Stimulated activated CD4-positive, alpha-beta T cell treated with anti-CD3 and anti-CD28 coated beads, Interleukin-2, amount 100 ng/mL, for 48 hours (primary cell): ENCODE measurements around the gene AXIN1.
"Not testable (repeated sequence)": the region's sequence is repeated elsewhere in the genome, so short reads cannot be mapped to it uniquely, and the experiment has no call there.

ENCODE experiments used
- DNase-seq, 2 donors: peaks; one replicate each; pipeline ENCODE4 v3.0.0-alpha.2; 2020

AXIN1 gene, protein sequence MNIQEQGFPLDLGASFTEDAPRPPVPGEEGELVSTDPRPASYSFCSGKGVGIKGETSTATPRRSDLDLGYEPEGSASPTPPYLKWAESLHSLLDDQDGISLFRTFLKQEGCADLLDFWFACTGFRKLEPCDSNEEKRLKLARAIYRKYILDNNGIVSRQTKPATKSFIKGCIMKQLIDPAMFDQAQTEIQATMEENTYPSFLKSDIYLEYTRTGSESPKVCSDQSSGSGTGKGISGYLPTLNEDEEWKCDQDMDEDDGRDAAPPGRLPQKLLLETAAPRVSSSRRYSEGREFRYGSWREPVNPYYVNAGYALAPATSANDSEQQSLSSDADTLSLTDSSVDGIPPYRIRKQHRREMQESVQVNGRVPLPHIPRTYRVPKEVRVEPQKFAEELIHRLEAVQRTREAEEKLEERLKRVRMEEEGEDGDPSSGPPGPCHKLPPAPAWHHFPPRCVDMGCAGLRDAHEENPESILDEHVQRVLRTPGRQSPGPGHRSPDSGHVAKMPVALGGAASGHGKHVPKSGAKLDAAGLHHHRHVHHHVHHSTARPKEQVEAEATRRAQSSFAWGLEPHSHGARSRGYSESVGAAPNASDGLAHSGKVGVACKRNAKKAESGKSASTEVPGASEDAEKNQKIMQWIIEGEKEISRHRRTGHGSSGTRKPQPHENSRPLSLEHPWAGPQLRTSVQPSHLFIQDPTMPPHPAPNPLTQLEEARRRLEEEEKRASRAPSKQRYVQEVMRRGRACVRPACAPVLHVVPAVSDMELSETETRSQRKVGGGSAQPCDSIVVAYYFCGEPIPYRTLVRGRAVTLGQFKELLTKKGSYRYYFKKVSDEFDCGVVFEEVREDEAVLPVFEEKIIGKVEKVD

DNA sequence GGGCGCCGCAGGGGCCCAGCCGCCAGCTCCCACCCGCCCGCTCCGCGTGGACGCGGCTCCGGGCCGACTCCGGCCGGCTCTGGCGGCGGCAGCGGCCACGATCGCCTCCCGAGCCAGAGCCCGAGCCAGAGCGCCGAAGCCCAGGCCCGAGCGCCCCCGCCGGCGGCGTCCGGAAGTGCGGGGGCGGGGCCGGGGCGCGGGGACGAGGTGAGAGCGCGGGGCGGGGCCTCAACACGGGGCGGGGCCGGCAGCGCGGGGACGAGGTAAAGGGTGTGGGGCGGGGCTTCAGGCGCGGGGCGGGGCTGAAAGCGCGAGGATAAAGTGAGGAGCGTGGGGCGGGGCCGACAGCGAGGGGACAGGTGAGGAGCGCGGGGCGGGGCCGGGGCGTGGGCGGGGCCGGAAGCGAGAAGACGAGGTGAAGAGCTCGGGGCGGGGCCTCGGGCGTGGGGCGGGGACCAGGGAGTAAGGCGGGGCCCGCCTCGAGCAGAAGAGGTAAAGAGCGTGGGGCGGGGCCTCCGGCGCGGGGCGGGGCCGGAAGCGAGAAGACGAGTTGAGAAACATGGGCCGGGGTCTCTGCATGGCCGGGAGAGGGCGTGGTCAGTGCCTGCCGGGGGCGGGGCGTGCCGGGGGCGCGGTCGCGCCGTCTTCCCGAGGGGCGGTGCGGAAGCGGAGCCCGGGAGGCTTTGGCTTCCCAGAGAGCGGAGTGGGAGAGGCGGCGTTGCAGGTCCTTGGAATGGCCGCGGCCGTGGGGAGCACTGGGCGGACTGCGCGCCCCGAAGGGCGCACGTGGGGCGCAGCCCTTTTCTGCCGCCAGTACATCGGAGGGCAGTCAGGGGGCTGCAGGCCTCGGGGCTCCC lies at the start of gene AXIN1:
Gene AXIN1, minus strand, starts transcription at position 177 of the 857 bp plus-strand sequence. CDS start 5,698 bp downstream, outside the sequence.
- peak; percentile 100 for DNase-seq

DNA sequence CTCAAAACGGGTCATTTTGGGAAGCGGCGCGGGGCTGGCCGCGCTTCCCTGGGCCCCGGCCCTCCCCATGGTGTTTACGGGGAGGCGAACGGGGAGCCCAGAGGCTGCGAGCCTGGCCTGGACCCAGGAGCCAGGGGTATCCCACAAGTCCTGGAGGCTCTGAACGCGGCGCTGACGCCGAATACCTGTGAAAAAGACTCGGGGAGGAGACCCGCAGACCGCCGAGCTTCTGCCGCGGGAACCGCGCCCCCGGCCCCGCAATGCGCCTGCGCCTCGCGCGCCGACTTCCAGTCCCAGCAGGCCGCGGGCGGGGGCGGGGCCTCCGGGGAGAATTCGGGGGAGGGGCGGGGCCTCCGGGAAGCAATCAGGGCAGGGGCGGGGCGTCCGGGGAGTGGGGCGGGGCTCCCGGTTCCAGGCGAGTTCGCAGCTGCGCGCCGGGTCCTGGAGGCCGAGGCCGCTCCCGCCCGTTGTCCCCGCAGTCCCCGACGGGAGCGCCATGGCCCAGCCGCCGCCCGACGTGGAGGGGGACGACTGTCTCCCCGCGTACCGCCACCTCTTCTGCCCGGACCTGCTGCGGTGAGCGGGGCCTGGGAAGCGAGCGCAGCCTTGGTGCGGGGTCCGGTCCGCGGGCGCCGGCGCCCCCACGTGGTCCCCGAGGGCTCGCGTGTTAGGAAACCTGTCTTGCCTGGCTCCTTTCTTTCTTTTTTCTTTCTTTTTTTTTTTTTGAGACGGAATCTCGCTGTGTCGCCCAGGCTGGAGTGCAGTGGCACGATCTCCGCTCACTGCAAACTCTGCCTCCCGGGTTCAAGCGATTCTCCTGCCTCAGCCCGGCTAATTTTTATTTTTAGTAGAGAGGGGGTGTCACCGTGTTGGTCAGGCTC lies 49.2 kb upstream of the AXIN1 start, which contains the start of gene DECR2:
Gene DECR2, plus strand, starts transcription at position 418 of the 881 bp plus-strand sequence. Its CDS starts 79 bp downstream, at position 497.
- peak; percentile 99 to 100 for DNase-seq

DNA sequence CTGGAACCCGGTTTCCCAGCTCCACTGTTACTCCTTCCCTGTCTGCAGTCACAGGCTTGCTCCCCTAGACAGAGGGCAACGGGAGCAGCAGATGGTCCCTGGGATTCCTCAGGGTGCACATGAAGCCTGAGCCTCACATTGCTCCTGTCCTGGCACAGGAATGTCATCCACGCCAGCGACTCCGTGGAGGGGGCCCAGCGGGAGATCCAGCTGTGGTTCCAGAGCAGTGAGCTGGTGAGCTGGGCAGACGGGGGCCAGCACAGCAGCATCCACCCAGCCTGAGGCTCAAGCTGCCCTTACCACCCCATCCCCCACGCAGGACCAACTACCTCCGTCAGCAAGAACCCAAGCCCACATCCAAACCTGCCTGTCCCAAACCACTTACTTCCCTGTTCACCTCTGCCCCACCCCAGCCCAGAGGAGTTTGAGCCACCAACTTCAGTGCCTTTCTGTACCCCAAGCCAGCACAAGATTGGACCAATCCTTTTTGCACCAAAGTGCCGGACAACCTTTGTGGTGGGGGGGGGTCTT lies 47.6 kb upstream of the AXIN1 start:
- DNase-seq = no peak

DNA sequence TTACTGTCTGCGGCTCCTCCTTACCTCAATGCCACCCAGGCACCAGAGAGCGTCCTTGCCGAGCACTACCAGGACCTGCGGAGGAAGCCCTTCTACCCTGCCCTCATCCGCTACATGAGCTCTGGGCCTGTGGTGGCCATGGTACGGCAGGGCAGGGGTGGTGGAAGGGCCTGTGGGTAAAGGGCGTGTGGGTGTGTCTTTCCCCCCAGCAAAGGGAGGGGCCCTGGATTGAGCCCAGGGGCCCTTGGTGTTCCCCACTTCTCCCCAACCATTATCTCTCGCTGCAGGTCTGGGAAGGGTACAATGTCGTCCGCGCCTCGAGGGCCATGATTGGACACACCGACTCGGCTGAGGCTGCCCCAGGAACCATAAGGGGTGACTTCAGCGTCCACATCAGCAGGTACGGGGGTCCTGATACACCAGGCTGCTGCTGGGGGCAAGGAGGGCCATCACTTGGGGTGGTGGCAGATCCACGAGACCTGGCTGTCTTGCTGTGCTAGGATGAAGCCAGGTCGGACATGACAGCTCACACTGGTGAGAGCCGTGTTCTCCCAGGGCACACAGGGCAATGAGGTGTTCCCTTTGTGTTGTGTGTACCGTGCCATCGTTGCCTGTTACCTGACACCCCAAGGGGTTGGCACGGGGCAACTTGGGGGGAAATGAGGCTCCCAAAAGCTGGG lies 47.0 kb upstream of the AXIN1 start:
- no peak for DNase-seq

DNA sequence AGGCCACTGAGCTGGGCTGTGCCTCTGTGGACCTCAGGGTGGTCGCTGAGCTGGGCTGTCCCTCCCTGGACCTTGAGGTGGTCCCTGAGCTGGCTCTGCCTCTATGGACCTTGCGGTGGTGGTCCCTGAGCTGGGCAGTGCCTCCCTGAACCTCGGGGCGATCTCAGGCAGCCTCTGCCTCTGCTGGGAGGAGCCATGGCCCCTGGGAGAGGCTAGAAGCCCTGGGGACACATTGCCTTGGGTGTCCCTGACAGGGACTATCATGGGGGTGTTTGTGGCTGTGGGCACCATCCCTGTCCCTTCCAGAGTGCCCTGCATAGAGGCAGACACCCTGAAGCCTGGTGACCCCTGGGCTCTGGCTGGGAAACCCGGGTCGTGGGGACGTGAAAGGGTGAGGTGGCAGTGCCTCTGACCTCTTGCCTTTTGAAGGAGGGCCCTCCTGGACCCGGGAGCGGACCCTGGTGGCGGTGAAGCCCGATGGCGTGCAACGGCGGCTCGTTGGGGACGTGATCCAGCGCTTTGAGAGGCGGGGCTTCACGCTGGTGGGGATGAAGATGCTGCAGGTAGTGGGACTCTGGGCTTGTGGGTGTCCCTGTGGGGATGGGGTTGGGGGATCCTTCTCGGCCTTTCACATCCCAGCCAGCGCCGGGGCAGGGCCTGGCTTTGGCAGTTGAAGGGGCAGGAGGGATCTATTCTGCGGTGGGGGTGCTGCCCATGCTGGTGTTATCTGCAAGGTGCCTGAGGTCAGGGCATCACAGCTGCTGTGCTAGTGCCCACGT lies 46.2 kb upstream of the AXIN1 start:
- no peak for DNase-seq

DNA sequence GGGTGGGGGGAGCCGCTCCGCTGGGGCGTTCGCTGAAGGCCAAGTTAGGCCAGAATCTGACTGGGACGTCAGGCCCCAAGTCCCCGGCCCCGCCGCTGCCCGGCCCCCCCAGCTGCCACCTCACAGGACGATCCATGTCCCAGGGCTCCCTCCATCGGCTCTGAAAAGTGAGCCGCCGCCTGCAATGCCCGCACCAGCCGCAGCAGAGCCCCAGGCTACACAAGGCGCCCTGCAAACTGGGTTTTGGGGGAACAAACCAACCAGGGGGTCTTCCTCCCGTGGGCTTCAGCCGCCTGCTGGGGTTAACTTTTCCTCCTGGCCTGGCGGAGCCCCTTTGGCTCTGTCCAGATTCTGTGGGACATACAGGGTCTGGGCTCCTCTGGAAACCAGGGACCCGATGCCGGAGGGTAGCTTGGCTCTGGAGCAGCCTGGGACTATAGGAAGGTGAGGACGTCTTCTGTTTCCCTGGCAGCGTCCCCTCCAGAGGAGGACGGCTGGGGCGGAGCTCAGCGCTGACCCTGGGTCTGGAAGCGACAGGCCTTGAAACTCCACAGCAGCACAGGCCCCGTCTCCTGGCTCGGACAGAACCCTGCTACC lies 45.3 kb upstream of the AXIN1 start:
- no peak for DNase-seq

DNA sequence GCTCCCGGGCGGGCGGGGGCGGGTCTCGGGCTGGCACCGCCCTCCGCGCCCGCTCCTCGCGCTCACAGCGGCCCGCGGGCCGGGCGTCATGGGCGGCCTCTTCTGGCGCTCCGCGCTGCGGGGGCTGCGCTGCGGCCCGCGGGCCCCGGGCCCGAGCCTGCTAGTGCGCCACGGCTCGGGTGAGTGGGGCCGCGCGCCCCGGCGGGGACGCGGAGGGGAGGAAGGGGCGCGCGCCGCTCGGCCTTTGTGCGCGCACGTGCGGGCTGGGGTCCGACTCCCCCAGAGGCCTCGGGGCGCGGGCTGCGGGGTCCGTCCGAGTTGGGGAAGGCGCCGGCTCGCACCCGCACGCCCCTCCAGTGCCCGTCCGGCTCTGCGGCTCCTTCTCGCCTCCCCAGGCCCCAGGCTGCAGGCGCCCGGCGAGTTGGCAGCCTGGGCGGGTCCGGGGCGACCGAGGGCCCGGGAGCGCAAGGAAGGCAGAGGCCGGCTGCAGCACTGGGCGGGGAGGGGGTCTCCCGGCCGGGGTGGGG lies 44.7 kb upstream of the AXIN1 start, which contains the start of gene NME4:
Gene NME4, plus strand, starts transcription at position 65 of the 527 bp plus-strand sequence. Its CDS starts 24 bp downstream, at position 89.
- DNase-seq = no peak

DNA sequence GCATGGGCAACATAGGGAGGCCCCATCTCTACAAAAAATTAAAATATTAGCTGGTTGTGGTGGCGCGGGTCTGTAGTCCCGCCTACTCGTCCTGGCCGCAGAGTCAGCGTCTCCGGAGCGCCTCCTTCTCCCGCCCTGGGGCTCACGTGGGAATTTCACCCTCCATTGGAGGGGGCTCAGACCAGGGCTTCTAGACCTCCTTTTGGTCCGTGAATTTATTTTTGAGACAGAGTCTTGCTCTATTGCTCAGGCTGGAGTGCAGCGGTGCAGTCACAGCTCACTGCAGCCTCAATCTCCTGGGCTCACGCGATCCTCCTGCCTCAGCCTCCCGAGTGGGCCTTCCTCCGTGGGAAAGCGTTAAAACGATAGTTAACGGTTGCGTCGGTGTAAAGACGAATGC lies 44.1 kb upstream of the AXIN1 start:
- no peak for DNase-seq

DNA sequence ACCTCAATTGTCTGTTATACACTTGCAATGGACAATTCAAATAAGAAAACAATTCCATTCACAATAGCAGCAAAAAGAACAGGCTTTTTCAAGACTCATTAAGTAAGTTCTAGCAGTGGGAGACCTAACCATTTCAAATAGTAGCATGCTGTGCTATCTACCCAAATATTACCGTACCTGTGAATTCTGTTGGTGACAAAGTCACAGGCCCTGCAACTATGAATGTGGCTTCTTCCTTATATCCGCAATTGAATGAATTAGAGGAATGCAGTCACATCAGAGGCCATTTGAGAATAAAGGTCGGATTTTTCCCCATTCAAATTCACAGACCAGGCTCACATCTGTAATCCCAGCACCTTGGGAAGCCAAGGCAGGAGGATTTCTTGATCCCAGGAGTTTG lies 43.7 kb upstream of the AXIN1 start:
- no peak for DNase-seq

DNA sequence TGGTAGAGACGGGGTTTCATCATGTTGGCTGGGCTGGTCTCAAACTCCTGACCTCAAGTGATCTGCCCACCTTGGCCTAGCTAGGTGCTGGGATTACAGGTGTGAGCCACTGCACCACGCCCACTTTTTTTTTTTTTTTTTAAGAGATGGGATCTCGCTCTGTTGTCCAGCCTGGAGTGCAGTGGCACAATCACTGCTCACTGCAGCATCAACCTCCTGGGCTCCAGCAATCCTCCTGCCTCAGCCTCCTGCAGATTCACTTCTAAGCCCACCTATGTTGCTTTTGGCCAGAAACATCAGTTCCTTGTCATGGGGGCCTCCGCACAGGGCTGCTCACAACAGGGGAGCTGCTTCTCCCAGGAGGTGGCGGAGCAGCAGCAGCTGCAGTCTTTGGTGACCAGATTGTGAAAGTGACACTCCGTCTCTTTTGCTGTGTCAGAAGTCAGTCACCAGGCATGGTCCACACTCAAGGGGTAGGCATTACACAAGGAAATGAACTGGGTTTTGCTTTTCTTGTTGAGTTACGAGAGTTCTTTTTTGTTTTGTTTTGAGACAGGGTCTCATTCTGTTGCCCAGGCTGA lies 40.0 kb upstream of the AXIN1 start:
- DNase-seq = no peak

DNA sequence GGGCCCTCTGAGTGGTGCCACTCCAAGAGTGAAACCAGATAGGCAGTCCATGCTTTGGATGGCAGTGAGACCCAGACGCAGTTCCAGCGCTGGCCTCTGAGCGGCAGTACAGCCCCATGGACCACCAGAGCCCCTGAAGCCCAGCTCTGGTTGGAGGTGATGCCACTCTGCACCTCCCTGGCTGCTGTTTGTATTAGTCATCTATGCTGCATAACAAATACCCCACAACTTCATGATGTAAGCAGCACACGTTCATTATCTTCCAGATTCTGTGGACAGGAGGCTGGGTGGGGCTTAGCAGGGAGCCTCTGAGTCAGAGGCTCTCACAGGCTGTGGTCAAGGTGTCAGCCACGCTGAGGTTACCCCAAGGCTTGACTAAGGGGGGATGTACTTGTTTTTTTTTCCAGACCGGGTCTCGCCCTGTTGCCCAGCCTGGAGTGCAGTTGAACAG lies 39.4 kb upstream of the AXIN1 start:
- peak; percentile 78 to 81 for DNase-seq

DNA sequence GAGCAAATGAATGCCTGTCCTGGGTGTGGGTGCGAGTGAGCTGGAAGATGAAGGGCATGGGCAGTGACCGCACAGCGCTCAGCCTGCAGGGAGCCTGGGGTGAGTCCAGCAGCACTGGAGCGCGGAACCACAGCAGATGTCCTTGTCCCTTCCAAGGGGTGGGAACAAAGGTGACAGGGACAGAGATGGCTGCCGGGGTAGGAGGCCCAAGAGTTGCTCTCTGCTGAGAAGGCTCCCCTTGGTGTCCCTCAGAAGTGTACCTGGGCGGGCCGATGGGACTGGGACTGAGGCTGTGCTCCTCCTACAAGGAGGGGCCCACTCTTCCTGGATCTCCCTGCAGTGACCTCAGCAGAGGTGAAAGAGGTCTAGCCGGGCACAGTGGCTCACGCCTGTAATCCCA lies 36.8 kb upstream of the AXIN1 start:
- no peak for DNase-seq

DNA sequence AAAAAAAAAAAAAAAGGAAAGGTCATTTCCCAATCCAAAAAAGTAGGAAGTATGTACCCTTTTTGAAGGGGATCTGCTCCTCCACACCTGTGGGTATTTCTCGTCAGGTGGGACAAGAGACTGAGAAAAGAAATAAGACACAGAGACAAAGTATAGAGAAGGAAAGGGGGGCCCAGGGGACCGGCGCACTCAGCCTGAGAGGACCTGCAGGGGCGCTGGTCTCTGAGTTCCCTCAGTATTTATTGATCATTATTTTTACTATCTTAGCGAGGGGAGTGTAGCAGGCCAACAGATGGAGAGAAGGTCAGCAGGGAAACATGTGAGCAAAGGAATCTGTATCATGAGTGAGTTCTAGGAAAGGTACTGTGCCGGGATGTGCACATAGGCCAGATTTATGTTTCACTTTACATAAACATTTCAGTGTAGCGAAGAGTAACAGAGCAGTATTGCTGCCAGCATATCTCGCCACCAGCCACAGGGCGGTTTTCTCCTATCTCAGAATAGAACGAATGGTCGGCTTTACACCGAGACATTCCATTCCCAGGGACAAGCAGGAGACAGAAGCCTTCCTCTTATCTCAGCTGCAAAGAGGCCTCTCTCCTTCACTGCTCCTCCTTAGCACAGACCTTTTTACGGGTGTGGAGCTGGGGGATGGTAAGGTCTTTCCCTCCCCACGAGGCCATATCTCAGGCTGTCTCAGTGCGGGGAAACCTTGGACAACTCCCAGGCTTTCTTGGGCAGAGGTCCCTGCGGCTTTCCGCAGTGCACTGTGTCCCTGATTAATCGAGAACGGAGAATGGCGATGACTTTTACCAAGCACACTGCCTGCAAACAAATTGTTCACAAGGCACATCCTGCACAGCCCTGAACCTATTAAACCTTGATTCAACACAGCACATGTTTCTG lies 35.5 kb upstream of the AXIN1 start:
- DNase-seq = not testable (repeated sequence)

DNA sequence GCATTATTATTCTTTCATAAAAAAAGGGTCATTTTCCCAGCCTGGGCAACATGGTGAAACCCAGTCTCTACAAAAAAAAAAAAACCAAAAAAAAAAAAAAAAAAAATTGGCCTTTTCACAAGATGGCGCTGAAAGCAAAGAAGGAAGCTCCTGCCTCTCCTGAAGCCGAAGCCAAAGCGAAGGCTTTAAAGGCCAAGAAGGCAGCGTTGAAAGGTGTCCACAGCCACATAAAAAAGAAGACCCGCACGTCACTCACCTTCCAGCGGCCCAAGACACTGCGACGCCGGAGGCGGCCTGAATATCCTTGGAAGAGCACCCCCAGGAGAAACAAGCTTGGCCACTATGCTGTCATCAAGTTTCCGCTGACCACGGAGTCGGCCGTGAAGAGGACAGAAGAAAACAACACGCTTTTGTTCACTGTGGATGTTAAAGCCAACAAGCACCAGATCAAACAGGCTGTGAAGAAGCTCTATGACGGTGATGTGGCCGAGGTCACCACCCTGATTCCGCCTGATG lies 34.2 kb upstream of the AXIN1 start:
- no peak for DNase-seq

DNA sequence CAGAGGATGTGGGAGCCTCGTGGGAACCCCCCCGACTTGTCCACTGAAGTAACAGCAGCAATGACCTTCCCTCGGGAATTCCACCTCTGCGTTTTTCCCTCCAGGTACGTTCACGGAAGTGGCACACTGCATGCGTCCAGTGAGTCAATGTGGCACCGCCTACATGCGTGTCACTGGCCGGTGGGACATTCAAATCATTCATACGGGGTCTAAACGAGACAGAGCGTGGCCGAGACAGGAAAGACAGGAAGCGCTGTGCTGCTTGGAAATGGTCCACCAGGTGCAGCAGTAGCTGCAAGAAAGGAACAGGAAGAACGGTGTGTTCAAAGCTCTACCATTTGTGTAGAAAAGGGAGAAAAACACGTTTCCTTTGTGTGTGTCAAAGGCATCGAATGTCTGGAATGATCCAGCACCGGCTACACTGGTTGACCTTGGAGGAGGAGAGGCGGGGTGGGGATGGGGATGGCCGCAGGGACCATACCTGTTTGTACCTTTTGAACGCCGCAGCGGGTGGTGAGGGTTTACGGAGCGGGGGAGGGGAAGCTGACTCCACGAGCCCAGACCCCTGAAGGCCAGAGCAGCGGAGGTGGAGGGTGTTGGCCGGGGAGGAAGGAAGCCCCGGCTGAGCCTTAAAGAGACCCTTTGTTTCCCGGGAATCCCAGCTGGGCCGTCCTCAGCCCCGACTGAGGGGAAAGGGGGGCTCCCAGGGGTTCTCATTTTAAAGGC lies 31.0 kb upstream of the AXIN1 start:
- no peak for DNase-seq
